Activated T-cell treated with anti-CD3 and anti-CD28 coated beads, Interleukin-2, amount 50 U/mL, for 4 hours (primary cell): ENCODE results near the gene CLMN. TPM values are rescaled to one million over a fixed set of nuclear protein-coding genes. Genes with fewer than 3 reads are reported as not detected.

Experiments used
- ATAC-seq, 2 donors: fragments of 200-7000 bp; cut with Tn5 transposase; one replicate each; pipeline ENCODE4 v1.10.0; 2021
- DNase-seq: peaks from one replicate; pipeline ENCODE4 v3.0.0-alpha.2; 2020
- H3K27me3 Mint-ChIP-seq: one replicate; pipeline ENCODE4 v1.8.0; 2021; ENCODE audit warnings: low read depth, mixed read lengths
- H3K36me3 Mint-ChIP-seq: one replicate; pipeline ENCODE4 v1.8.0; 2022; ENCODE audit warnings: mixed read lengths; ENCODE audit not compliant: insufficient read depth
- H3K4me1 Mint-ChIP-seq: one replicate; pipeline ENCODE4 v1.8.0; 2021; ENCODE audit warnings: low read depth, mixed read lengths
- H3K4me3 Mint-ChIP-seq: one replicate; pipeline ENCODE4 v1.8.0; 2021; ENCODE audit warnings: mild to moderate bottlenecking, moderate library complexity, mixed read lengths
- H3K9me3 Mint-ChIP-seq: one replicate; pipeline ENCODE4 v1.8.0; 2021; ENCODE audit warnings: mixed read lengths
- total RNA-seq, 3 donors: library from RNA; stranded (reverse); gene quantifications; one replicate each; pipeline ENCODE4 v1.2.1, GENCODE V29; 2021

Gene CLMN
- total RNA-seq, 3 donors from 2014 or later: 0.71 to 1.3 (median 0.71) TPM

- no peaks in the 10 kb centered on the region for H3K36me3 Mint-ChIP-seq
- H3K4me3 Mint-ChIP-seq: peak overlapping the region; percentile 77
- ATAC-seq (no peak), DNase-seq (no peak)
- H3K4me1 Mint-ChIP-seq: peaks cover 10% of the 10 kb centered on the region
- H3K27me3 Mint-ChIP-seq: peaks cover 26% of the 10 kb centered on the region
- no peaks in the 10 kb centered on the region for H3K9me3 Mint-ChIP-seq
Observed at GRCh38 chr14:95320955-95321600, 1.4 kb upstream of the CLMN start.

DNA sequence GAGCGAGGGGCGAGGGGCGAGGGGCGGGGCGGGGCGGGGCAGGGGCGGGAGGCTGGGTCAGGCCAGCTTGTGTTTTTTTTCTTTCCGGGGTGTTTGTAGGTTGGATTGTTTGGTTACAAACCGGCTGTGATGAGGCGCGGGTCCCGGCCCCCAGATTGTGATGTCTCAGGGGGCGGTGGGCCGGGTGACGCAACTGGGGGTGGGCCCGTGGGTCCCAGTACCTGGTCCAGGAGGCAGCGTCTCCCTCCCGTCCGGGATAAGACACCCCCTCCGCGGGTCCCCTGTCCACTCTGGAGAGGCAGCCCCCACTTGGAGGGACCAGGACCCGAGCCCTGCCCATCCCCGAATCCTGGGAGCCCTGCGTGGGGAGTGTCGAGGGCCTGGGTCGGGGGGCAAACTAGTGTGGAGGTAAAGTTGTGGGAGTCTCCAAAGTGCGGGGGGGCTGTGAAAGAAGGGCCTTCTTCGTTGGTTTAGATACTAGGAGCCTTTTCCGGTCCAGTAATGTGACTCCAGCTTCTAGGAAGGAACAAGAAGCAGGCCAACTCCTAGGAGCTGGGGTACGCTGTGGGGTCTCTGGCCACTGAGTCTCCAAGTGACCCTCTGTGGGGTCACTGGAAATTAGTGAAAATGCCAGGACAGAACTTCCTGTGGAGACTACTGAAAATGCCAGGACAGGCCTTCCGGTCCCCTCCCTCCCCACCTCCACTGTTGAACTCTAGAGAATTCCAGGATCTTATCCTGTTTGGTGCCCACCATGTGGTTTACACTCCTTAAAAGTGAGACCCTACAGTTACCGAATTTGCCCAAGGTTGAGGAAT, 579 bp upstream of the CLMN start:
- Mint-ChIP-seq H3K4me3 (peak overlapping the region; percentile 77), H3K4me1 (peaks cover 10% of the 10 kb centered on the region), H3K9me3 (no peaks in the 10 kb centered on the region), H3K36me3 (no peaks in the 10 kb centered on the region), H3K27me3 (peaks cover 26% of the 10 kb centered on the region)
- ATAC-seq (no peak), DNase-seq (no peak)

- no peak for DNase-seq
- Mint-ChIP-seq H3K36me3 (no peaks in the 10 kb centered on the region), H3K4me3 (peak overlapping the region; percentile 76), H3K9me3 (no peaks in the 10 kb centered on the region), H3K27me3 (peaks cover 24% of the 10 kb centered on the region), H3K4me1 (peaks cover 13% of the 10 kb centered on the region)
- ATAC-seq: peak; percentile 5 to 20
Observed at GRCh38 chr14:95318399-95319311, 1.1 kb downstream of the CLMN start.

- H3K4me3 Mint-ChIP-seq: peak overlapping the region; percentile 57
- DNase-seq (no peak), ATAC-seq (no peak)
- H3K9me3 Mint-ChIP-seq: no peaks in the 10 kb centered on the region
- H3K4me1 Mint-ChIP-seq: peaks cover 13% of the 10 kb centered on the region
- H3K27me3 Mint-ChIP-seq: peaks cover 19% of the 10 kb centered on the region
- no peaks in the 10 kb centered on the region for H3K36me3 Mint-ChIP-seq
Observed at GRCh38 chr14:95317817-95318343, 1.8 kb downstream of the CLMN start.

DNA sequence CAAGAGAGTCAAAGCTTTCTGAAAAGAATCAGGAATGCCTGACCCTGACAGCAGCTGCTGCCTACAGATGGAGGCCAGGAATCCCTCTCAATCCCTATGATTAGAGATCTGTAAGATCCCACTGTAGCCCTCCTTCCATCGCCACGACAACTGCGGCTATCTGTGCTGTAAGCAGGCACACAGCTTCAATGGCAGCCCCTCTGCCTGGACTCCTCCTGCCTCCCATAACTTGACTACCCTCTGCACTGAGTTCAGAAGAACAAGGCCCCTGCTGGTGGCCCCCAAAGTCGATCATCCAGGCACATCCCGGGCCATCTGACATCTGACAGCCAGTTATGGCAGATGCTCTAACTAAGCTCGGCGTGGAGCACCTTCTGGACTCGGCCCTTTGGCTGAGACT, 2.9 kb downstream of the CLMN start:
- H3K27me3 Mint-ChIP-seq: peaks cover 14% of the 10 kb centered on the region
- H3K4me3 Mint-ChIP-seq: no peak overlapping the region
- ATAC-seq (no peak), DNase-seq (no peak)
- H3K36me3 Mint-ChIP-seq: no peaks in the 10 kb centered on the region
- H3K4me1 Mint-ChIP-seq: peaks cover 13% of the 10 kb centered on the region
- H3K9me3 Mint-ChIP-seq: no peaks in the 10 kb centered on the region

DNA sequence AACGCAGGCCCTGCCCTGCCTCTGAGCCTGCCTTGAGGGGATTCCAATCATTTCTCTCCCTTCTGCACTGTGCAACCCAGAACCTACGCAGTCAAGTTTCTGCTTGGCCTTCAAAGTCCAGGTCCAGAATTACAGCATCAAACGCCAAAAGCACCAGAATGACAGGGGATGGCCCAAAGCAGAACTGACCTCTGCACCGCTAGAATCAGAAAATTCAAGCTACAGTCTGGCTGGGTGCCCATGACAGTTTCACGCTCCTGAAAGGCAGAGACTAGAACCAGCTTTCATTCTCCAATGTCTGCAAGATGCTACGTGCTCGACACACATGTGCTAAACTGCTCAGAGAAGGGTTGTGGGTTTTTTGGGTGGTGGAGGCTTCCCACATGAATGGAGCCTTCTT, 4.1 kb downstream of the CLMN start:
- H3K4me1 Mint-ChIP-seq: peaks cover 13% of the 10 kb centered on the region
- DNase-seq (no peak), ATAC-seq (no peak)
- H3K9me3 Mint-ChIP-seq: no peaks in the 10 kb centered on the region
- no peaks in the 10 kb centered on the region for H3K36me3 Mint-ChIP-seq
- no peak overlapping the region for H3K4me3 Mint-ChIP-seq
- H3K27me3 Mint-ChIP-seq: peaks cover 18% of the 10 kb centered on the region

- H3K36me3 Mint-ChIP-seq: no peaks in the 10 kb centered on the region
- ATAC-seq (no peak), DNase-seq (no peak)
- H3K27me3 Mint-ChIP-seq: peaks cover 18% of the 10 kb centered on the region
- H3K4me1 Mint-ChIP-seq: peaks cover 13% of the 10 kb centered on the region
- H3K4me3 Mint-ChIP-seq: no peak overlapping the region
- H3K9me3 Mint-ChIP-seq: no peaks in the 10 kb centered on the region
Observed at GRCh38 chr14:95315156-95315555, 4.6 kb downstream of the CLMN start.

GRCh38 chr14:95314609-95315008, 5.1 kb downstream of the CLMN start:
- Mint-ChIP-seq H3K9me3 (no peaks in the 10 kb centered on the region), H3K4me3 (no peak overlapping the region), H3K4me1 (peaks cover 13% of the 10 kb centered on the region), H3K36me3 (no peaks in the 10 kb centered on the region), H3K27me3 (peaks cover 18% of the 10 kb centered on the region)
- no peak for DNase-seq
- peak; percentile 79 to 81 for ATAC-seq

- ATAC-seq (no peak), DNase-seq (no peak)
- no peaks in the 10 kb centered on the region for H3K36me3 Mint-ChIP-seq
- H3K9me3 Mint-ChIP-seq: no peaks in the 10 kb centered on the region
- H3K4me3 Mint-ChIP-seq: no peak overlapping the region
- H3K4me1 Mint-ChIP-seq: peaks cover 7% of the 10 kb centered on the region
- peaks cover 16% of the 10 kb centered on the region for H3K27me3 Mint-ChIP-seq
Observed at GRCh38 chr14:95313707-95314106, 6.0 kb downstream of the CLMN start.

- no peak for ATAC-seq
- DNase-seq: no peak
- Mint-ChIP-seq H3K9me3 (no peaks in the 10 kb centered on the region), H3K27me3 (peaks cover 15% of the 10 kb centered on the region), H3K36me3 (no peaks in the 10 kb centered on the region), H3K4me1 (peaks cover 7% of the 10 kb centered on the region), H3K4me3 (no peak overlapping the region)
Observed at GRCh38 chr14:95313190-95313589, 6.5 kb downstream of the CLMN start.

- H3K36me3 Mint-ChIP-seq: no peaks in the 10 kb centered on the region
Observed at GRCh38 chr14:95312311-95312710, 7.4 kb downstream of the CLMN start.

DNA sequence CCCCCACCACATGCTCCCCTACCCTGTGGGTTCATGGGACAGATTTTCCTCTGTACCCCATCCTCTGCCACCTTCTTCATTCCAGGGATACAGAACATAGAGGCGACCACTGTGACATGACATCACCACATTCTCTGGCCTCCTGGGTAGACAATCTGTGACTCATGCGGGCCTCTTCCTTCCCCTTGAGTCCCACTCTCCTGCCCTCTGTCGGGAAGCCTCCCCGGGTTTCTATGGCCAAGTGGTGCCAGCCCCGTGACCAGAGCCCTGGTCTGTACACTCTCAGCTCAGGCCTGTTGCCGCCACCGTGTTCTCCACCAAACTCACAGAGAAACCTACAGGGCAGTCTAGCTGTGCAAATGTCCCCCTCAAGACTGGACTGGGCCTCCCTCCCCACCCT, 8.0 kb downstream of the CLMN start:
- H3K4me3 Mint-ChIP-seq: no peak overlapping the region
- H3K36me3 Mint-ChIP-seq: no peaks in the 10 kb centered on the region
- H3K27me3 Mint-ChIP-seq: peaks cover 7% of the 10 kb centered on the region
- no peak for DNase-seq
- no peaks in the 10 kb centered on the region for H3K9me3 Mint-ChIP-seq
- peaks cover 3% of the 10 kb centered on the region for H3K4me1 Mint-ChIP-seq
- no peak for ATAC-seq

More at GRCh38 chr14:95312311-95312710, 7.4 kb downstream of the CLMN start:
- no peak for DNase-seq
- Mint-ChIP-seq H3K4me1 (peaks cover 3% of the 10 kb centered on the region), H3K9me3 (no peaks in the 10 kb centered on the region), H3K4me3 (no peak overlapping the region), H3K27me3 (peaks cover 9% of the 10 kb centered on the region)
- ATAC-seq: no peak

GRCh38 chr14:95310635-95311380, 8.9 kb downstream of the CLMN start:
- Mint-ChIP-seq H3K36me3 (no peaks in the 10 kb centered on the region), H3K4me3 (no peak overlapping the region), H3K4me1 (peaks cover 3% of the 10 kb centered on the region), H3K27me3 (peaks cover 9% of the 10 kb centered on the region), H3K9me3 (no peaks in the 10 kb centered on the region)
- ATAC-seq: no peak
- no peak for DNase-seq
